HepG2 (cell line): ENCODE measurements around the gene SPIRE1. TPM values are rescaled to one million over a fixed set of nuclear protein-coding genes. Genes with fewer than 3 reads are reported as not detected.

Experiments
- ATAC-seq: fragments of 200-7000 bp; cut with Tn5 transposase; 3 replicates; pipeline ENCODE4 v1.9.1; 2020; ENCODE audit warnings: mild to moderate bottlenecking, moderate library complexity
- BruUV-seq: library from RNA; stranded (reverse); fragments of 400-500 nt; replicated peaks from 2 replicates; lab custom pipeline; 2021; lab: Mats Ljungman, UMichigan
- CTCF ChIA-PET: fragments of 300-600 bp; formaldehyde crosslinking; extraction: SDS; loops from one replicate; lab custom pipeline; 2021; ENCODE audit warnings: low total read pairs, inconsistent platforms, low intra/inter-chr PET ratio; lab: Yijun Ruan, JAX
- POLR2A ChIA-PET: fragments of 350-600 bp; sonication (Branson Sonifier 250); formaldehyde crosslinking; loops from one replicate; lab custom pipeline; 2020; ENCODE audit warnings: antibody characterized with exemption, inconsistent platforms; lab: Yijun Ruan, JAX
- DNase-seq: peaks from one replicate; pipeline ENCODE4 v3.0.0-alpha.2; 2015; ENCODE audit warnings: low spot score
- FAIRE-seq: peaks from 3 replicates; lab custom pipeline; 2011; peaks lifted over from hg19 to GRCh38; lab: Jason Lieb, UNC
- H2AFZ ChIP-seq: one replicate; pipeline ENCODE4 v1.6.1; 2011; ENCODE audit warnings: low read length, inconsistent platforms
- H3K27ac ChIP-seq: fragments of 300-600 bp; 3 replicates; pipeline ENCODE4 v1.8.0; 2011; ENCODE audit warnings: mixed run types, mild to moderate bottlenecking, mixed read lengths, low read length, inconsistent platforms; ENCODE audit not compliant: insufficient read depth; ENCODE audit errors: extremely low read length
- H3K27me3 ChIP-seq, 2 experiments: fragments of 200-600 bp in 1 of 2; 2 replicates in 1 of 2; 3 replicates in 1 of 2; pipeline versions ENCODE4 v1.6.0 to v1.8.0; 2011; ENCODE audit warnings: low read length in 2 of 2, mild to moderate bottlenecking in 2 of 2, moderate library complexity in 2 of 2, inconsistent platforms in 1 of 2; ENCODE audit not compliant: insufficient read depth in 2 of 2, control insufficient read depth in 1 of 2
- H3K36me3 ChIP-seq, 2 experiments: fragments of 200-600 bp in 1 of 2; replicated peaks in 1 of 2; 2 replicates in 1 of 2; 3 replicates in 1 of 2; pipeline versions ENCODE4 v1.5.1 to v1.8.0; 2011; ENCODE audit warnings: low read length in 2 of 2, inconsistent platforms in 1 of 2; ENCODE audit not compliant: insufficient read depth in 2 of 2, control insufficient read depth in 1 of 2
- H3K4me1 ChIP-seq: 2 replicates; pipeline ENCODE4 v1.5.1; 2012; ENCODE audit warnings: low read length, inconsistent platforms; ENCODE audit not compliant: insufficient read depth
- H3K4me2 ChIP-seq: 2 replicates; pipeline ENCODE4 v1.6.0; 2011; ENCODE audit warnings: low read depth, low read length, inconsistent platforms
- H3K4me3 ChIP-seq, 3 experiments: fragments of 200-600 bp in 1 of 3; sonication (generic), shearing (Covaris generic) in 1 of 3; replicated peaks in 1 of 3; 2 replicates each; pipeline ENCODE4 v1.5.1; 2011 to 2016; ENCODE audit warnings: low read length in 3 of 3, inconsistent platforms in 2 of 3, low read depth in 2 of 3, mild to moderate bottlenecking in 2 of 3, control low read depth in 1 of 3, mixed read lengths in 1 of 3; ENCODE audit not compliant: insufficient read depth in 1 of 3
- H3K79me2 ChIP-seq: one replicate; pipeline ENCODE4 v1.6.1; 2011; ENCODE audit warnings: low read length, inconsistent platforms; ENCODE audit not compliant: insufficient read depth
- H3K9ac ChIP-seq: 2 replicates; pipeline ENCODE4 v1.6.0; 2011; ENCODE audit warnings: mild to moderate bottlenecking, low read depth, low read length, inconsistent platforms; ENCODE audit not compliant: insufficient read depth
- H3K9me3 ChIP-seq: 2 replicates; pipeline ENCODE4 v1.5.1; 2012; ENCODE audit warnings: mild to moderate bottlenecking, low read length
- H4K20me1 ChIP-seq: 2 replicates; pipeline ENCODE4 v1.6.0; 2011; ENCODE audit warnings: inconsistent platforms, mild to moderate bottlenecking, low read length, moderate library complexity; ENCODE audit not compliant: insufficient read depth
- CEBPB ChIP-seq: IDR thresholded peaks from 2 replicates; pipeline ENCODE4 v1.6.1; 2011; ENCODE audit warnings: low read depth, low read length, improper control_type of control experiment, borderline replicate concordance
- GATAD2A ChIP-seq: IDR thresholded peaks from 2 replicates; pipeline ENCODE4 v1.6.1; 2016
- JDP2 ChIP-seq: sonication (generic); formaldehyde crosslinking; IDR thresholded peaks from 2 replicates; pipeline ENCODE4 v1.8.1; 2022; ENCODE audit warnings: missing genetic modification reagents, borderline replicate concordance
- SMAD9 ChIP-seq: sonication (generic); formaldehyde crosslinking; IDR thresholded peaks from 2 replicates; pipeline ENCODE4 v1.5.1; 2020; ENCODE audit warnings: mild to moderate bottlenecking, missing genetic modification reagents
- TCF12 ChIP-seq, 2 experiments: fragments of 450-650 bp in 1 of 2; sonication (generic) in 1 of 2; formaldehyde crosslinking in 1 of 2; IDR thresholded peaks; 2 replicates each; pipeline versions ENCODE4 v1.6.1 to v1.8.0; 2017 to 2022; ENCODE audit warnings: antibody characterized with exemption in 1 of 2, mild to moderate bottlenecking in 1 of 2, missing genetic modification reagents in 1 of 2, moderate library complexity in 1 of 2
- ZBTB20 ChIP-seq: sonication (generic); formaldehyde crosslinking; IDR thresholded peaks from 2 replicates; pipeline ENCODE4 v1.8.1; 2023; ENCODE audit warnings: missing genetic modification reagents, low read depth, mild to moderate bottlenecking, borderline replicate concordance
- ZFP1 ChIP-seq: IDR thresholded peaks from 2 replicates; pipeline ENCODE4 v1.6.1; 2016
- ZNF33A ChIP-seq: sonication (generic); formaldehyde crosslinking; IDR thresholded peaks from 2 replicates; pipeline ENCODE4 v1.5.1; 2020; ENCODE audit warnings: missing genetic modification reagents, mild to moderate bottlenecking, moderate library complexity, borderline replicate concordance
- ZNF572 ChIP-seq: sonication (generic); formaldehyde crosslinking; IDR thresholded peaks from 2 replicates; pipeline ENCODE4 v1.5.1; 2020; ENCODE audit warnings: mild to moderate bottlenecking, missing genetic modification reagents
- ZNF589 ChIP-seq: sonication (generic); formaldehyde crosslinking; conservative IDR thresholded peaks from 2 replicates; pipeline ENCODE4 v1.8.0; 2022; ENCODE audit warnings: mild to moderate bottlenecking, moderate library complexity, missing genetic modification reagents
- ZNF713 ChIP-seq: sonication (generic); formaldehyde crosslinking; IDR thresholded peaks from 2 replicates; pipeline ENCODE4 v1.4.0; 2020; ENCODE audit warnings: mild to moderate bottlenecking, missing genetic modification reagents
- WGBS: methylation state at CpG from one replicate; pipeline ENCODE4 v1.1.6; 2017; ENCODE audit warnings: low lambda C conversion rate; 5-methylcytosine and 5-hydroxymethylcytosine counted together
- in situ Hi-C: cut with HindIII; loops from 2 replicates; pipeline ENCODE4 v1.10.0; 2017; ENCODE audit warnings: low pct_unique_long_range_greater_than_20kb; ENCODE audit not compliant: extremely low pct_ligation_motif_present
- intact Hi-C: fragments of 100-400 bp; cut with micrococcal nuclease; formaldehyde crosslinking; loops from one replicate; pipeline ENCODE4 v1.10.0; 2022; ENCODE audit not compliant: unreplicated experiment
- polyA plus RNA-seq, 8 experiments: library from polyadenylated mRNA; depleted of rRNA in 3 of 8; stranded (reverse) in 7 of 8; unstranded in 1 of 8; fragments of >200 nt; fragmentation: Illumina TruSeq in 4 of 8; extraction: Trizol in 4 of 8; gene quantifications; 2 replicates each; pipeline versions ENCODE4 v1.2.1 to v1.2.3, GENCODE V29; 2011 to 2016; ENCODE audit warnings: low read depth in 4 of 8, missing spikeins in 1 of 8, mixed read lengths in 1 of 8; ENCODE audit not compliant: insufficient read depth in 1 of 8
- total RNA-seq, 5 experiments: library from RNA; depleted of rRNA; stranded (reverse); fragments of >200 nt; fragmentation: Illumina TruSeq; extraction: Trizol; gene quantifications; 2 replicates each; pipeline ENCODE4 v1.2.3, GENCODE V29; 2016; ENCODE audit warnings: low read depth in 1 of 5
- TF ChIP-seq, protein P1 (sequence below): IDR thresholded peaks from 2 replicates; pipeline ENCODE4 v1.6.1; 2016; ENCODE audit warnings: low read depth, control low read depth
- TF ChIP-seq, protein P2 (sequence below): sonication (generic); formaldehyde crosslinking; IDR thresholded peaks from 2 replicates; pipeline ENCODE4 v1.4.0; 2020; ENCODE audit warnings: missing genetic modification reagents
- TF ChIP-seq, protein P3 (sequence below): fragments of 450-650 bp; IDR thresholded peaks from 2 replicates; pipeline ENCODE4 v1.6.1; 2017; ENCODE audit warnings: mild to moderate bottlenecking
- TF ChIP-seq, protein P4 (sequence below): sonication (generic); formaldehyde crosslinking; IDR thresholded peaks from 2 replicates; pipeline ENCODE4 v1.5.0; 2020; ENCODE audit warnings: mild to moderate bottlenecking, missing genetic modification reagents
- TF ChIP-seq, protein P5 (sequence below): sonication (generic); formaldehyde crosslinking; IDR thresholded peaks from 2 replicates; pipeline ENCODE4 v1.4.0; 2020; ENCODE audit warnings: mild to moderate bottlenecking, low read depth, missing genetic modification reagents

The SPIRE1 gene
- total and polyA plus RNA-seq, 2 of the 13 experiments (the other 11 are each of a cell fraction or from before 2014, with no cell fraction given) = 9.9 to 21.3 TPM

DNA sequence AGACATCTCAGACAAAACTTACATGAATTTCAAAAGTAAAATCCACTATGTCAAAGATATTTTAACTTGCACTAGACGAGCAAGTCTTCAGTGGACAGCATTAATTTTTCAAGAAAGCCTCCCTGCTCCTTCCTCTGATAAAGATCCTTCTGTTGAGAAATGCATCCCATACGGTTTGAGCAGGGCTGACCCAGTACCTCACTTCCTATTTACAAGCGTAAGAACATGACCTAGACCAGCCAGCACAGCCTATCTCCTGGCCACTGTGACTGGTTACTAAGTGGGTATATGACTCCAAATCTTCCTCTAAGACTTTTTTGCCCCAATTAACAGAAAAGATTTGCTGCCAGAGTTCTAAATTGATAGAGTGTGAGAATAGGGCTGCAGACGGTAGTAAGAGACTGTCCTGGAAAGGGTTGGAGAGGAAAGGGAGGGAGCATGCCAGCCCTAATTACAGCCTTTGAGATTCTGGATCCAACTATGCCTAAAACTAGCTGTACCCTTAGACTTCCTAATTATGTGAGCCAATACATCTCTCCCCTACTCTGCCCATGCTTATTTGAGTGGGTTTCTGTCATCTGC, 141.8 kb downstream of the SPIRE1 start:
- H3K36me3 ChIP-seq = 0 out of 5 replicates have a peak, but pooled peaks cover 0 to under 1% of the 10 kb centered on the region in 2 experiments
- ChIA-PET POLR2A (no interaction called here), CTCF (no interaction called here)
- H4K20me1 ChIP-seq = no peaks in the 10 kb centered on the region
- no peaks in the 10 kb centered on the region for H3K79me2 ChIP-seq
- ATAC-seq = no peak
- peaks cover 7% of the 10 kb centered on the region; the same call in 1 of the 2 replicates for H3K4me1 ChIP-seq
- no peak for FAIRE-seq
- no TSS peak for BruUV-seq
- H3K9ac ChIP-seq = no peak overlapping the region
- no peak overlapping the region for H2AFZ ChIP-seq
- no peak overlapping the region for H3K4me2 ChIP-seq
- no peak for DNase-seq
- H3K4me3 ChIP-seq = no peak overlapping the region
- WGBS = 96% methylated on average over 4 of the region's 4 CpGs
- in situ Hi-C loops (no loop called here), intact Hi-C loops (no loop called here)
- no peaks in the 10 kb centered on the region for H3K9me3 ChIP-seq
- no peak overlapping the region for H3K27ac ChIP-seq
- no peaks in the 10 kb centered on the region for H3K27me3 ChIP-seq
- TF ChIP-seq CEBPB (no peak), TCF12 (IDR thresholded peaks at IDR 0.05) (no peak), TCF12 (CRISPR knock-in tag; IDR thresholded peaks at IDR 0.05) (no peak), GATAD2A (CRISPR knock-in tag) (no peak), SMAD9 (no peak), ZNF589 (CRISPR knock-in tag) (no peak), ZFP1 (no peak), ZNF572 (CRISPR knock-in tag) (no peak), ZNF713 (CRISPR knock-in tag) (no peak), ZNF33A (CRISPR knock-in tag) (no peak), JDP2 (no peak), ZBTB20 (CRISPR knock-in tag) (no peak)
- TF ChIP-seq, protein P1, sequence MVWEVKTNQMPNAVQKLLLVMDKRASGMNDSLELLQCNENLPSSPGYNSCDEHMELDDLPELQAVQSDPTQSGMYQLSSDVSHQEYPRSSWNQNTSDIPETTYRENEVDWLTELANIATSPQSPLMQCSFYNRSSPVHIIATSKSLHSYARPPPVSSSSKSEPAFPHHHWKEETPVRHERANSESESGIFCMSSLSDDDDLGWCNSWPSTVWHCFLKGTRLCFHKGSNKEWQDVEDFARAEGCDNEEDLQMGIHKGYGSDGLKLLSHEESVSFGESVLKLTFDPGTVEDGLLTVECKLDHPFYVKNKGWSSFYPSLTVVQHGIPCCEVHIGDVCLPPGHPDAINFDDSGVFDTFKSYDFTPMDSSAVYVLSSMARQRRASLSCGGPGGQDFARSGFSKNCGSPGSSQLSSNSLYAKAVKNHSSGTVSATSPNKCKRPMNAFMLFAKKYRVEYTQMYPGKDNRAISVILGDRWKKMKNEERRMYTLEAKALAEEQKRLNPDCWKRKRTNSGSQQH (CRISPR knock-in tag) = no peak
- TF ChIP-seq, protein P2, sequence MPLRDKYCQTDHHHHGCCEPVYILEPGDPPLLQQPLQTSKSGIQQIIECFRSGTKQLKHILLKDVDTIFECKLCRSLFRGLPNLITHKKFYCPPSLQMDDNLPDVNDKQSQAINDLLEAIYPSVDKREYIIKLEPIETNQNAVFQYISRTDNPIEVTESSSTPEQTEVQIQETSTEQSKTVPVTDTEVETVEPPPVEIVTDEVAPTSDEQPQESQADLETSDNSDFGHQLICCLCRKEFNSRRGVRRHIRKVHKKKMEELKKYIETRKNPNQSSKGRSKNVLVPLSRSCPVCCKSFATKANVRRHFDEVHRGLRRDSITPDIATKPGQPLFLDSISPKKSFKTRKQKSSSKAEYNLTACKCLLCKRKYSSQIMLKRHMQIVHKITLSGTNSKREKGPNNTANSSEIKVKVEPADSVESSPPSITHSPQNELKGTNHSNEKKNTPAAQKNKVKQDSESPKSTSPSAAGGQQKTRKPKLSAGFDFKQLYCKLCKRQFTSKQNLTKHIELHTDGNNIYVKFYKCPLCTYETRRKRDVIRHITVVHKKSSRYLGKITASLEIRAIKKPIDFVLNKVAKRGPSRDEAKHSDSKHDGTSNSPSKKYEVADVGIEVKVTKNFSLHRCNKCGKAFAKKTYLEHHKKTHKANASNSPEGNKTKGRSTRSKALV (CRISPR knock-in tag) = no peak
- TF ChIP-seq, protein P3, sequence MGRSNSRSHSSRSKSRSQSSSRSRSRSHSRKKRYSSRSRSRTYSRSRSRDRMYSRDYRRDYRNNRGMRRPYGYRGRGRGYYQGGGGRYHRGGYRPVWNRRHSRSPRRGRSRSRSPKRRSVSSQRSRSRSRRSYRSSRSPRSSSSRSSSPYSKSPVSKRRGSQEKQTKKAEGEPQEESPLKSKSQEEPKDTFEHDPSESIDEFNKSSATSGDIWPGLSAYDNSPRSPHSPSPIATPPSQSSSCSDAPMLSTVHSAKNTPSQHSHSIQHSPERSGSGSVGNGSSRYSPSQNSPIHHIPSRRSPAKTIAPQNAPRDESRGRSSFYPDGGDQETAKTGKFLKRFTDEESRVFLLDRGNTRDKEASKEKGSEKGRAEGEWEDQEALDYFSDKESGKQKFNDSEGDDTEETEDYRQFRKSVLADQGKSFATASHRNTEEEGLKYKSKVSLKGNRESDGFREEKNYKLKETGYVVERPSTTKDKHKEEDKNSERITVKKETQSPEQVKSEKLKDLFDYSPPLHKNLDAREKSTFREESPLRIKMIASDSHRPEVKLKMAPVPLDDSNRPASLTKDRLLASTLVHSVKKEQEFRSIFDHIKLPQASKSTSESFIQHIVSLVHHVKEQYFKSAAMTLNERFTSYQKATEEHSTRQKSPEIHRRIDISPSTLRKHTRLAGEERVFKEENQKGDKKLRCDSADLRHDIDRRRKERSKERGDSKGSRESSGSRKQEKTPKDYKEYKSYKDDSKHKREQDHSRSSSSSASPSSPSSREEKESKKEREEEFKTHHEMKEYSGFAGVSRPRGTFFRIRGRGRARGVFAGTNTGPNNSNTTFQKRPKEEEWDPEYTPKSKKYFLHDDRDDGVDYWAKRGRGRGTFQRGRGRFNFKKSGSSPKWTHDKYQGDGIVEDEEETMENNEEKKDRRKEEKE = no peak
- TF ChIP-seq, protein P4, sequence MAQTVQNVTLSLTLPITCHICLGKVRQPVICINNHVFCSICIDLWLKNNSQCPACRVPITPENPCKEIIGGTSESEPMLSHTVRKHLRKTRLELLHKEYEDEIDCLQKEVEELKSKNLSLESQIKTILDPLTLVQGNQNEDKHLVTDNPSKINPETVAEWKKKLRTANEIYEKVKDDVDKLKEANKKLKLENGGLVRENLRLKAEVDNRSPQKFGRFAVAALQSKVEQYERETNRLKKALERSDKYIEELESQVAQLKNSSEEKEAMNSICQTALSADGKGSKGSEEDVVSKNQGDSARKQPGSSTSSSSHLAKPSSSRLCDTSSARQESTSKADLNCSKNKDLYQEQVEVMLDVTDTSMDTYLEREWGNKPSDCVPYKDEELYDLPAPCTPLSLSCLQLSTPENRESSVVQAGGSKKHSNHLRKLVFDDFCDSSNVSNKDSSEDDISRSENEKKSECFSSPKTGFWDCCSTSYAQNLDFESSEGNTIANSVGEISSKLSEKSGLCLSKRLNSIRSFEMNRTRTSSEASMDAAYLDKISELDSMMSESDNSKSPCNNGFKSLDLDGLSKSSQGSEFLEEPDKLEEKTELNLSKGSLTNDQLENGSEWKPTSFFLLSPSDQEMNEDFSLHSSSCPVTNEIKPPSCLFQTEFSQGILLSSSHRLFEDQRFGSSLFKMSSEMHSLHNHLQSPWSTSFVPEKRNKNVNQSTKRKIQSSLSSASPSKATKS (CRISPR knock-in tag) = no peak
- TF ChIP-seq, protein P5, sequence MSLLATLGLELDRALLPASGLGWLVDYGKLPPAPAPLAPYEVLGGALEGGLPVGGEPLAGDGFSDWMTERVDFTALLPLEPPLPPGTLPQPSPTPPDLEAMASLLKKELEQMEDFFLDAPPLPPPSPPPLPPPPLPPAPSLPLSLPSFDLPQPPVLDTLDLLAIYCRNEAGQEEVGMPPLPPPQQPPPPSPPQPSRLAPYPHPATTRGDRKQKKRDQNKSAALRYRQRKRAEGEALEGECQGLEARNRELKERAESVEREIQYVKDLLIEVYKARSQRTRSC (CRISPR knock-in tag) = no peak
